Measurements from ENCODE around the gene GTF2H4.

DNA sequence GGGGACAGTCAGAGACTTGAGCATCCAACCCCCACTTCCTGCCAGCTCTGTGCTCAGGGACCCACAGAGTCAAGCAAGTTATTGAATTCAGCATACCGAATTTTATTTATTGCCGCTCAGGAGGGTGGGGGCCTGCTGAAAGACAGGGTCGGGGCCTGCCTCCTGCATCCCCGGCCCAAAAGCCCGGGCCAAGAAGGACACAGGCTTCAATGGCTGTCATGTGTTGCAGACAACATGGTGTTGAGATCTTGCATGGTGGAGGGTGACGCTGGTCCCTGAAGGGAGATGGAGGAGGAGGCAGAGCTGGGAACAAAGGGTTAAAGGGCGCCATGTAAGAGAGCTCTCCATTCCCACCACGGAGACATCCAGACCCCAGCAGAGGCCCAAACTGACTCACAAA, 23.3 kb downstream of the GTF2H4 start:
- no peak for TF ChIP-seq POLR2A (IDR thresholded peaks at IDR 0.05)
- TF ChIP-seq, protein P1, sequence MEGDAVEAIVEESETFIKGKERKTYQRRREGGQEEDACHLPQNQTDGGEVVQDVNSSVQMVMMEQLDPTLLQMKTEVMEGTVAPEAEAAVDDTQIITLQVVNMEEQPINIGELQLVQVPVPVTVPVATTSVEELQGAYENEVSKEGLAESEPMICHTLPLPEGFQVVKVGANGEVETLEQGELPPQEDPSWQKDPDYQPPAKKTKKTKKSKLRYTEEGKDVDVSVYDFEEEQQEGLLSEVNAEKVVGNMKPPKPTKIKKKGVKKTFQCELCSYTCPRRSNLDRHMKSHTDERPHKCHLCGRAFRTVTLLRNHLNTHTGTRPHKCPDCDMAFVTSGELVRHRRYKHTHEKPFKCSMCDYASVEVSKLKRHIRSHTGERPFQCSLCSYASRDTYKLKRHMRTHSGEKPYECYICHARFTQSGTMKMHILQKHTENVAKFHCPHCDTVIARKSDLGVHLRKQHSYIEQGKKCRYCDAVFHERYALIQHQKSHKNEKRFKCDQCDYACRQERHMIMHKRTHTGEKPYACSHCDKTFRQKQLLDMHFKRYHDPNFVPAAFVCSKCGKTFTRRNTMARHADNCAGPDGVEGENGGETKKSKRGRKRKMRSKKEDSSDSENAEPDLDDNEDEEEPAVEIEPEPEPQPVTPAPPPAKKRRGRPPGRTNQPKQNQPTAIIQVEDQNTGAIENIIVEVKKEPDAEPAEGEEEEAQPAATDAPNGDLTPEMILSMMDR (IDR thresholded peaks at IDR 0.05), result no peak

Data from adrenal gland (tissue), 5 donors.